Lung (tissue), 12 donors: ENCODE measurements around the gene TRNAU1AP. TPM values are rescaled to one million over a fixed set of nuclear protein-coding genes. Genes with fewer than 3 reads are reported as not detected.
"Not testable (repeated sequence)": the region's sequence is repeated elsewhere in the genome, so short reads cannot be mapped to it uniquely, and the experiment has no call there.

Experiments
- ATAC-seq: fragments of 200-7000 bp; cut with Tn5 transposase; one replicate; pipeline ENCODE4 v1.9.1; 2020; ENCODE audit warnings: moderate number of reproducible peaks; ENCODE audit not compliant: insufficient read depth, low FRiP score
- DNase-seq, 3 donors: peaks; one replicate each; pipeline ENCODE4 v3.0.0-alpha.2; 2013 to 2017
- H3K27ac ChIP-seq, 2 donors: one replicate each; pipeline ENCODE4 v1.5.1; 2013; ENCODE audit warnings: mild to moderate bottlenecking in 2 of 2, moderate library complexity in 2 of 2, control low read depth in 1 of 2, inconsistent platforms in 1 of 2, low read depth in 1 of 2, low read length in 1 of 2
- H3K27me3 ChIP-seq, 3 donors: one replicate each; pipeline ENCODE4 v1.5.1; 2013; ENCODE audit warnings: low read length in 2 of 3; ENCODE audit not compliant: control insufficient read depth in 3 of 3, insufficient read depth in 3 of 3
- H3K36me3 ChIP-seq, 4 donors: one replicate each; pipeline ENCODE4 v1.5.1; 2013; ENCODE audit warnings: low read length in 4 of 4, mild to moderate bottlenecking in 1 of 4, moderate library complexity in 1 of 4; ENCODE audit not compliant: control insufficient read depth in 4 of 4, insufficient read depth in 4 of 4
- H3K4me1 ChIP-seq, 5 donors: one replicate each; pipeline ENCODE4 v1.5.1; 2013; ENCODE audit warnings: low read length in 5 of 5, mild to moderate bottlenecking in 2 of 5, moderate library complexity in 1 of 5; ENCODE audit not compliant: control insufficient read depth in 5 of 5, insufficient read depth in 5 of 5
- H3K4me3 ChIP-seq: one replicate; pipeline ENCODE4 v1.5.1; 2013; ENCODE audit warnings: mild to moderate bottlenecking, control low read depth, moderate library complexity
- H3K9ac ChIP-seq, 2 donors: one replicate each; pipeline ENCODE4 v1.5.1; 2013; ENCODE audit warnings: low read length in 2 of 2, control low read depth in 1 of 2; ENCODE audit not compliant: insufficient read depth in 1 of 2
- H3K9me3 ChIP-seq, 4 donors: one replicate each; pipeline ENCODE4 v1.5.1; 2013; ENCODE audit warnings: low read length in 3 of 4, mild to moderate bottlenecking in 1 of 4, moderate library complexity in 1 of 4; ENCODE audit not compliant: control insufficient read depth in 4 of 4, insufficient read depth in 3 of 4
- WGBS, 2 donors: extraction: QIAGEN DNeasy Blood & Tissue Kit; methylation state at CpG; one replicate each; pipeline ENCODE4 v1.1.7; 2013; 5-methylcytosine and 5-hydroxymethylcytosine counted together
- polyA plus RNA-seq, 2 donors: library from polyadenylated mRNA; stranded (reverse); fragments of 200-250 nt; gene quantifications; one replicate each; pipeline ENCODE4 v1.2.1, GENCODE V29; 2013
- total RNA-seq, 2 donors: library from RNA; depleted of rRNA in 1 of 2; stranded (reverse); fragments of >200 nt in 1 of 2; gene quantifications; one replicate each; pipeline ENCODE4 v1.2.1, GENCODE V29; 2014 to 2021
- TF ChIP-seq, protein P1 (sequence below): IDR thresholded peaks from 2 replicates; pipeline ENCODE4 v1.5.1; 2012; ENCODE audit warnings: mild to moderate bottlenecking; ENCODE audit errors: control extremely low read depth, extremely low read depth
- donor health status: control.
- donor health status: control.
- donor health status: Bipolar disorder and iron deficiency.
- donor health status: healthy.
- donor health status: DM: yes; HTN: yes; CAD: no.

The TRNAU1AP gene
- total and polyA plus RNA-seq, 4 donors = 25.4 to 40.2 (median 30.2) TPM

DNA sequence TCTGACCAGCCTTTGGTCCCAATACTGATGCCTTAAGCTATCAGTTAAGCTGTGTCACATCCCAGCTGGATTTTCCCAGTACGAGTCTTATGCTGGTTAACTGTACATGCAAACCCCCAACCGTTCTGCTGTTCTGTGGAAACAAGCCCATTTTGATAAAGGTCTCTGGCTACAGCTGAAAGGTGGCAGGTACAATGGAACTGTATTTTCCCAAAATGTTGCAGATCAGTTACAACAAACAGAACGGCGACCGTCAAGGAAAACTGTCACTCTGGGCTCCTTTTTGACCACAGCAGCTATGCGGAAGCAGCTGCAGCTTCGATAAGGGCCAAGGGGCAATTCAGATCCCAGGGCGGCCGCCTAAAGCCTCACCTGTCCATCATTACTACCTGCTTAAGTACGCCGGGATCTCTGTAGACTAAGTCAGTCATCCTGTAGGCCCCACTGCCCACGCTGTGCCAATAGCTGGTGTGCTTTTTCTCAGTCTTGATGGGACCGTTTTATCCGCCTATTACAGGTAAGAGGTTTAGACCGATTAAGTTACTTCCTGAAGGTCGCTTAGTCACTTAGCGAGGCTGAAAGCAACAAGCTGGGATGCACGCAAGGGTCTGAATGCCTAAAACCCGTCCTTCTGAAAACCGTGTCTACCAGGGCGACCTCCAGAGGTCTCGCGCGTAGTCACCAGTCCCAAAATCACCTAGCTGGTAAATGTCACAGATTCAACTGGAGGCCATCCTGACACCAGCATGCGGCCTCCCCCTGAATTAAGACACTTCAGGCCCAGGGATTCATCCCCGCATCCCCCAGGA is 28.0 kb downstream of the TRNAU1AP start:
- H3K27me3 ChIP-seq = no peaks in the 10 kb centered on the region
- peak overlapping the region; percentile 80 for H3K4me3 ChIP-seq
- WGBS, 2 donors = 1% methylated on average over 26 of the region's 26 CpGs
- peak overlapping the region; percentile 35 to 76 for H3K9ac ChIP-seq
- DNase-seq (peak in 2 of 3 donors; percentile 39 to 45), ATAC-seq (peak; percentile 4)
- H3K27ac ChIP-seq = peak overlapping the region; percentile 84 to 86
- TF ChIP-seq, protein P1, sequence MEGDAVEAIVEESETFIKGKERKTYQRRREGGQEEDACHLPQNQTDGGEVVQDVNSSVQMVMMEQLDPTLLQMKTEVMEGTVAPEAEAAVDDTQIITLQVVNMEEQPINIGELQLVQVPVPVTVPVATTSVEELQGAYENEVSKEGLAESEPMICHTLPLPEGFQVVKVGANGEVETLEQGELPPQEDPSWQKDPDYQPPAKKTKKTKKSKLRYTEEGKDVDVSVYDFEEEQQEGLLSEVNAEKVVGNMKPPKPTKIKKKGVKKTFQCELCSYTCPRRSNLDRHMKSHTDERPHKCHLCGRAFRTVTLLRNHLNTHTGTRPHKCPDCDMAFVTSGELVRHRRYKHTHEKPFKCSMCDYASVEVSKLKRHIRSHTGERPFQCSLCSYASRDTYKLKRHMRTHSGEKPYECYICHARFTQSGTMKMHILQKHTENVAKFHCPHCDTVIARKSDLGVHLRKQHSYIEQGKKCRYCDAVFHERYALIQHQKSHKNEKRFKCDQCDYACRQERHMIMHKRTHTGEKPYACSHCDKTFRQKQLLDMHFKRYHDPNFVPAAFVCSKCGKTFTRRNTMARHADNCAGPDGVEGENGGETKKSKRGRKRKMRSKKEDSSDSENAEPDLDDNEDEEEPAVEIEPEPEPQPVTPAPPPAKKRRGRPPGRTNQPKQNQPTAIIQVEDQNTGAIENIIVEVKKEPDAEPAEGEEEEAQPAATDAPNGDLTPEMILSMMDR = no peak
- H3K4me1 ChIP-seq = peaks cover 0 to 19% (median 7%) of the 10 kb centered on the region in 5 donors
- H3K36me3 ChIP-seq = peaks cover 13 to 24% (median 20%) of the 10 kb centered on the region in 4 donors
- H3K9me3 ChIP-seq = no peaks in the 10 kb centered on the region

DNA sequence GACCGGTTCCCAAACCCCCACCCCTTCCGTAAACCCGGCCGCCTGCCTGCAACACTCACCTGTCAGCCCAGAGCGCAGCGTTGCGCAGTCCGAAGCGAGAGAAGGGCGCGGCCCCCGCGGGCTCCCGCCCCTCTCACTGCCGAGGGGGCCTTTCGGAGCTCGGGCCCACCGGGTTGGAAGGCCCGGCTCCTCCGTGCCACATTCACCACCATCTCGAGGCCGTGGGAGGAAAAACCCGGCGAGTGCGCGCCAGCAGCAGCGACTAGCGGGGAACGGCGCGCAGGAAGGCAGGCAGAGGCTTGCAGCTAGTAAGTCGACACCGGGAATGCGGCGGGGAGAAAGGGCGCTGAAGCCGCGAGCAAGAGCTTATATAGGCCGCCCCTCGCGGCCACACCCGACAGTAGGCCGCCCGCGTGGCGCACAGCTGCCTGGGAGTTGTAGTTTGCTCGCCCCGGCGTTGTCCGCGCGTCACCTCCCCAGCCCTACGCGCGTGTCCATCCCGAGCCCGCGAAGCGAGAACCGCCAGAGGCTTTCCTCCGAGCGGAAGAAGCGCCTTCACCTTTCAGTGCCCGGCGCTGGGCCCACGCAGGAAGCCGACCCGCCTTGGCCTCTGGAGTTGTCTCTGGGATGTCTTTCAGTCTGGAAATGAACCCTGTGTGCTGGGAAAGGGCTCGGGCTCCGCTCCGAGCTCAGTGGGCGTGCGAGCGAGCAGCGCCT is 28.8 kb downstream of the TRNAU1AP start:
- Histone ChIP-seq H3K9ac (peak overlapping the region; percentile 72 to 76), H3K36me3 (peaks cover 13 to 23% (median 19%) of the 10 kb centered on the region in 4 donors), H3K27ac (peak overlapping the region; percentile 84 to 86), H3K4me1 (peaks cover 0 to 19% (median 7%) of the 10 kb centered on the region in 5 donors), H3K27me3 (no peaks in the 10 kb centered on the region), H3K9me3 (no peaks in the 10 kb centered on the region), H3K4me3 (peak overlapping the region; percentile 80)
- TF ChIP-seq, protein P1 = no peak
- 0% methylated on average over 70 to 75 of the region's 75 CpGs for WGBS, 2 donors
- ATAC-seq (peak; percentile 95), DNase-seq (peak; percentile 96 to 98 (median 97))

DNA sequence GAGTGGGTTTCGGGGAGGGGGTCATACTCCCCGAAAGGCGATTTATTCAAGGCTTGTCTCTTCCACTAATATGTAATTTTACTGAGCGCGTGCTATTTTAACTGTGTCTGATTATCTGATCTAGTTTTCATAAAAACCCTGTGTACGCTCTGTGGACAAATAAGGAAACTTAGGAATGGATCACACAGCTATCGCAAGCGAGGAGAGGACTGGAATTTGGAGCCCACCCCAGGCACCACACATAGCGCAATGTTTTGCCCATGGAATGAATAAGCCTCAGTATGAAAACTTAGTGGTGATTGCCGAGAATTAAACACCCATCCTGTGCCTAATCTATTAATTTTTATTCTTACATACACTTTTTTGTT is 29.3 kb downstream of the TRNAU1AP start:
- WGBS, 2 donors = 0 to 2% methylated on average over 10 of the region's 10 CpGs
- TF ChIP-seq, protein P1 = no peak
- DNase-seq = peak; percentile 58 to 74 (median 65)
- H3K4me3 ChIP-seq = peak overlapping the region; percentile 27
- H3K9me3 ChIP-seq = no peaks in the 10 kb centered on the region
- peaks cover 0 to 19% (median 7%) of the 10 kb centered on the region in 5 donors for H3K4me1 ChIP-seq
- H3K27ac ChIP-seq = peak overlapping the region; percentile 68 to 83
- no peaks in the 10 kb centered on the region for H3K27me3 ChIP-seq
- peak overlapping the region; percentile 63 to 72 for H3K9ac ChIP-seq
- H3K36me3 ChIP-seq = peaks cover 13 to 18% (median 18%) of the 10 kb centered on the region in 4 donors
- no peak for ATAC-seq

DNA sequence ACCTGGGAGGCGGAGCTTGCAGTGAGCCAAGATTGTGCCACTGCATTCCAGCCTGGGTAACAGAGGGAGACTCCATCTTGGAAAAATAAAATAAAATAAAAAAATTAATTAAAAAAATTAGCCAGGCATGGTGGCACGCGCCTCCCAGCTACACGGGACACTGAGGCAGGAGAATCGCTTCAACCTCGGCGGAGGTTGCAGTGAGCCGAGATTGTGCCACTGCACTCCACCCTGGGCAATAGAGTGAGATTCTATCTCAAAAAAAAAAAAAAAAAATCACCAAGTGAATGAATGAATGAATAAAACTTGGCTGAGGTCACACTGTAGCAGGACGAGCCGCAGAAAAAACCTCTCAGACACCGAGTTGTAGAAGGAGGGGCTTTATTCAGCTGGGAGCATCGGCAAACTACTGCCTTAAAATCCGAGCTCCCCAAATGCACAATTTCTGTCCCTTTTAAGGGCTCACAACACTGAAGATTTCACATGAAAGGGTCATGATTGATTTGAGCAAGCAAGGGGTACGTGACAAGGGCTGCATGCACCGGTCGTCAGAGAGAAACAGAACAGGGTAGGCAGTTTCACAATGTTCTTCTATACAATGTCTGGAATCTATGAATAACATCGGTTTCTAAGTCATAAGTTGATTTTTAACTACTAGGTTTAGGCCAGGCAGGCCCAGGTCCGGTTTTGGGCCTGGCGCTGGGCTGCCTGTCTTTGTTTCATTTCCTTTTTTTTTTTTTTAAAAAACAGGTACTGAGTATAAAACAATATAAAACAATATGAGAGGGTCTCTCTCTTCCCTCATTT is 33.9 kb downstream of the TRNAU1AP start:
- 90 to 94% methylated on average over 19 of the region's 19 CpGs for WGBS, 2 donors
- H3K27ac ChIP-seq, H3K36me3 ChIP-seq, H3K4me3 ChIP-seq, H3K27me3 ChIP-seq, H3K9ac ChIP-seq, H3K4me1 ChIP-seq, DNase-seq, H3K9me3 ChIP-seq, ATAC-seq: not testable (repeated sequence)
